GM12874 (cell line): ENCODE data around the gene SLC43A3.

Source experiments
- TF ChIP-seq, protein P1 (sequence below): IDR thresholded peaks from 2 replicates; pipeline ENCODE4 v1.5.1; 2011; ENCODE audit warnings: low read depth, mild to moderate bottlenecking, control low read depth, low read length, moderate library complexity; ENCODE audit not compliant: insufficient read depth

Gene SLC43A3

DNA sequence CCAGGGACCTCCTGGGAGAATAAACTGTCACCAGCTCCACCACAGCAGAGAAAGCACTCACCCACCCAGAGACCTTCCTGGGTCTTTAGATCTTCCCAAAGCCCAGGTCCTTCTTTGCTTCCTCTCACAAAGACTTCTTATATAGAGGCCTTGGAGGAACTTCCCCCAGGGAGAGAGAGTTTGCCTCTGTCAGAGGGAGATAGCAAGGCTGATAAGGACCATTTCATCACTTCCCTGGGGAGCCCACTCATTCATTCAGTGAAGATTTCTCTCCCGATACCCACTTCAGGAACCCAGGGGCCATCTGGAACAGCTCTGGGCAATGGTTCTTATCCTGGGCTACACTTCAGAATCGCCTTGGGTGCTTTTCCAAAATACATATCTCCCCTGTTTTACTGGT is 36.4 kb downstream of the SLC43A3 start, which contains the start of gene PRG2:
Gene PRG2, minus strand, starts transcription at position 116 of the 400 bp plus-strand sequence. CDS start 706 bp downstream, outside the sequence.
- TF ChIP-seq, protein P1, sequence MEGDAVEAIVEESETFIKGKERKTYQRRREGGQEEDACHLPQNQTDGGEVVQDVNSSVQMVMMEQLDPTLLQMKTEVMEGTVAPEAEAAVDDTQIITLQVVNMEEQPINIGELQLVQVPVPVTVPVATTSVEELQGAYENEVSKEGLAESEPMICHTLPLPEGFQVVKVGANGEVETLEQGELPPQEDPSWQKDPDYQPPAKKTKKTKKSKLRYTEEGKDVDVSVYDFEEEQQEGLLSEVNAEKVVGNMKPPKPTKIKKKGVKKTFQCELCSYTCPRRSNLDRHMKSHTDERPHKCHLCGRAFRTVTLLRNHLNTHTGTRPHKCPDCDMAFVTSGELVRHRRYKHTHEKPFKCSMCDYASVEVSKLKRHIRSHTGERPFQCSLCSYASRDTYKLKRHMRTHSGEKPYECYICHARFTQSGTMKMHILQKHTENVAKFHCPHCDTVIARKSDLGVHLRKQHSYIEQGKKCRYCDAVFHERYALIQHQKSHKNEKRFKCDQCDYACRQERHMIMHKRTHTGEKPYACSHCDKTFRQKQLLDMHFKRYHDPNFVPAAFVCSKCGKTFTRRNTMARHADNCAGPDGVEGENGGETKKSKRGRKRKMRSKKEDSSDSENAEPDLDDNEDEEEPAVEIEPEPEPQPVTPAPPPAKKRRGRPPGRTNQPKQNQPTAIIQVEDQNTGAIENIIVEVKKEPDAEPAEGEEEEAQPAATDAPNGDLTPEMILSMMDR = no peak

DNA sequence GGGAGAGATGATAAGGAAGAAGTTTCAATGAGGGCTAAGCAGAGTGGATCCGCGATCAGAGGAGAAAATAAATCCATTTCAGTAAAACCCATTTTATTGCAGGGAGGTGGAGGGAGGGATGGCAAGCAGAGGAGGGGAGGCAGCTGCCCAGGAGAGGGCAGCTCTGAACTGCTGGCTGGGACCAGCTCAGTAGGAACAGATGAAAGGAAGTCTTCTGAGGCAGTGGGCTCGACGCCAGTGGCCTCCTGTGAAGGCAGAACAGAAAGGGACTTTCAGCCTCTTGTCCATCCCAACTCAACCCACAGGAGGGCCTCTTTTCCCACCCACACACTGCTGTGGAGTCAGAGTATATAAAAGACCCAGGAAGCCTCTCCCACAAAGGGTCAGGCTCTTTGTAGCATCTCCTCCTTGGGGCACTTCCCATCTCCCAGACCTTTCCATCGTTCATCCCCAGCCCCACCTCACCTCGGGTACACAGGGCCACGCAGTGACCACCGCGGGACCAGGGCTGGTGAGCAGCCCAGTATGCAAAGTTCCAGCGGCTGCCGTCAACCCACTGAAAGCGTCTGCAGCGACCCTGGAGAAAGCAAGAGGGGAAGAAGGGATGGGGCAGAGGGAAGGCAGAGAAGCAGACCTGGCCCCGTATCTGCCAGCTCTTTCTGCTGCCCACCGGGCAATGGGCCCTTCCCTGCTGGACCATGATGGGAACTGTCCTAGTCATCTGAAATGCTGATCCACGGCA is 39.5 kb downstream of the SLC43A3 start:
- TF ChIP-seq, protein P1 = no peak

DNA sequence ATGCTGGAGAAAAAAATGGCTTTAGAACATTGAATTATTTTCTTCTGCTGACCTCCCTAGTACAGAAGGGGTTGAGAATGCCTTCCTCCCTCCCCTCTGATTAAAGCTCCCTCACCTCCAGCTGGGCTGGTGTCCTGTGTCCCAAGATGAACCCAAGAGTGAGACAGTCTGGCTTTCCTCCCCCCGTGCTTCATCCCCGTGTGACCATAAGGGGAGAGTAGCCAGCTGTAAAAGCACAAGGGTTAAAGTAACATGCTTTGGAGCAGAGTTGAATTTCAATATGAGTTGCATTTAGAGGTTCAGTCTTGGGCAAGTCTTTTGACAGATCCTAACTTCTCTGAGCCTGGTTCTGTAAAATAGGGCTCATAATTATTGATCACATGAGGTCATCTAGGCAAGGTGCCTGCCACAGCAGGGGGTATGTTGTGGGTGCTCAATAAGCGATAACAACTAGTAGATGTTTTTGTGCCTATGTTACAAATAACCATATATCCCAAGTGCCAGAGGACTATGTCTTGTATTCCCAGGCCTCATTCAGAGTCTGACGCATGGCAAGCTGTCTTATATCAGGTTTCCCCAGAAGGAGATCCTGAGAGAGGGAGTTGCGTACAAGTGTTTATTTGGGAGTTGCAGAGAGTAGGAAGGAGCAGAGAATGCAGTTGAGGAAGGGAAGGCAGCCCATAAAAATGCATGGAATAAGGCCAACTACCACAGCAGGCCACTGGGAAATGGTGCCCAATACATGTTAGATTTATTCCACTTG is 40.6 kb downstream of the SLC43A3 start:
- TF ChIP-seq, protein P1 = no peak

DNA sequence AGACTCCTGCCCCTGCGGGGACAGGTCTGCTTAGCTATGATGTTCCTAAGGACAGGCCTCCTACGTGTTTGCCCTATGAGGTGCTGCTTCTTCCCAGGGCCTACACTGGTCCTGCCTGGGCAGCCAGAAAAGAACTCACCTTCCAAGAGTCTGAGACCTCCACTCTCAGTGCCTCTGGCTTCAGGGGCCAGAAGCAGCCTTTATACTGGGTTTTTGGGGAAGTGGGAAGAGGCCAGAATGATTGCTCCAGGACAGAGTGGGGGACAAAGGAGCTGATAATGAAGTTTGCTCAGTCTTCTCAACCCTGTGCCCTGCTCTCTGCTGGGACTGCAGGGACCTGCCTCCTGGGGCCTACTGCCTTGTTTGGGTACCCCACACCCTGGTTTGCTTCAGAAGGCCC is 45.9 kb downstream of the SLC43A3 start, which contains the start of gene PRG3:
Gene PRG3, minus strand, starts transcription at position 176 of the 400 bp plus-strand sequence. CDS start 442 bp downstream, outside the sequence.
- TF ChIP-seq, protein P1 = no peak

DNA sequence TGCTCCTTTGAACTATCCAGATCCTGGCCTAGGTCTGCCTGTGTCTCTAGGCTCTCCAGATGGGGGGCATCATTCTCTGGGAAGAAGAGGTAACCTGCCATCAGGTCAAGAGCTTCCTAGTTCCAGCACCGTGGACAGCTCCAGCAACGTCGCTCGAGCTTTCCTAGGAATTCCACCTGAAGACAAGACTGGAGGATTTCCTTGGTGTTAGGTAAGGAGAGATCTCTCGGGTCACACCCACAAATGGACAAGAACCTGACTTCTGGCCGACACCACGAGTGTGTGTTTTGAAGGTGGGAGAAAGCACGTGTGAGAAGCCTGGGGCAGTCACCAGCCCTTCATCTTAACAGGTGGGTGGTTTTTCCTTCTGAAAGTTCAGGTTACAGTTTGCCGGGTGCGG is 47.2 kb downstream of the SLC43A3 start:
- TF ChIP-seq, protein P1 = no peak

DNA sequence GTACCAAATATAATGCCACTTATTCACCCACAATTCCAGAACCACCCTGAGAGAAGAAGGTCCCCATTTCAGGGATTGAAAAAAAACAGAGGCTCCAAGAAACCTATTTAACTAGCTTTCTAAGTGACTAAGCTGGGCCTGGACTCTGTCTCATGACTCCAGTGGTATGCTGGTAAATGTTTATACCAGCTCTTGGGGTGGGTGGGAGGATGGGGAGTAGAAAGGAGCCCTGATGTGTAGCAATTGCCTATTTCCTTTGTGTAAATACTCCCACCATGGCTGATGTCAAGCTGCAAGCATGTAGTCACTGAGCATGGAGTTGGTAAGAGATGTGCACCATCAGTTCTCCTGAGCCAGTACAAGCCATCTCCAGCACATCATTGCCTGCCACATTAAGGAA is 48.7 kb downstream of the SLC43A3 start:
- TF ChIP-seq, protein P1 = no peak

DNA sequence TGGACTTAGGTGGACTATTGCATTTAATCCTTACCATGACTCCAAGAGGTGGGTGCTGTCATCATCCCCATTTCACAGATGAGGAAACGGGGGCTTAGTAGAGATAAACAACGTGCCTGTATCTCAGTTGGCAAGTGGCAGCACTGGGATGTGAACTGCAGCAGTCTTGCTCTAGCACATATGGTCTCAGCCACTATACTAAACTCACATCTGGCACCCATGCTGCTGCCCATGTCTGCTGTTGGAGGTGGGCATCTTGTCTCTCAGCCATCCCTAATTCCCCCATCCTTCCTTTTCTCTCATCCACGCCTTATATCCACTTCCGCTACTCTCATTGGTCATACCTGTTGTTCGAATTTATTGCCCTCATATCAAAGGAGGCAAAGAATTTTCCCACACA is 49.8 kb downstream of the SLC43A3 start:
- TF ChIP-seq, protein P1 = no peak
